ENCODE results near the gene THADA.
"Not testable (repeated sequence)": the region's sequence is repeated elsewhere in the genome, so short reads cannot be mapped to it uniquely, and the experiment has no call there.

THADA gene

GRCh38 chr2:43317680-43318079 lies 278.2 kb downstream of the THADA start:
- DNase-seq = no peak

- no peak for DNase-seq
These were observed 278.6 kb downstream of the THADA start for GRCh38 chr2:43317194-43317593.

GRCh38 chr2:43315482-43315881 lies 280.4 kb downstream of the THADA start:
- DNase-seq = no peak

- DNase-seq = no peak
These were observed 281.4 kb downstream of the THADA start for GRCh38 chr2:43314299-43314927.

- no peak for DNase-seq
These were observed 282.2 kb downstream of the THADA start for GRCh38 chr2:43313642-43314017.

GRCh38 chr2:43312755-43313641 lies 282.8 kb downstream of the THADA start:
- DNase-seq = peak; percentile 13 to 31

- DNase-seq = no peak
These were observed 284.6 kb downstream of the THADA start for GRCh38 chr2:43311276-43311675.

GRCh38 chr2:43309935-43310334 lies 285.9 kb downstream of the THADA start:
- no peak for DNase-seq

GRCh38 chr2:43307973-43308372 lies 287.9 kb downstream of the THADA start:
- DNase-seq = no peak

- no peak for DNase-seq
These were observed 288.8 kb downstream of the THADA start for GRCh38 chr2:43307046-43307445.

- no peak for DNase-seq
These were observed 289.6 kb downstream of the THADA start for GRCh38 chr2:43306197-43306596.

GRCh38 chr2:43305517-43305916 lies 290.3 kb downstream of the THADA start:
- DNase-seq = peak; percentile 94 to 96

- peak; percentile 20 to 79 for DNase-seq
These were observed 290.8 kb downstream of the THADA start for GRCh38 chr2:43305012-43305411.

- no peak for DNase-seq
These were observed 291.9 kb downstream of the THADA start for GRCh38 chr2:43303889-43304288.

- DNase-seq = peak; percentile 69 to 76
These were observed 292.8 kb downstream of the THADA start for GRCh38 chr2:43302961-43303494.

GRCh38 chr2:43302182-43302960 lies 293.5 kb downstream of the THADA start:
- DNase-seq = no peak

- DNase-seq = no peak
These were observed 294.9 kb downstream of the THADA start for GRCh38 chr2:43300781-43301583.

- no peak for DNase-seq
These were observed 295.6 kb downstream of the THADA start for GRCh38 chr2:43300222-43300621.

- no peak for DNase-seq
These were observed 297.3 kb downstream of the THADA start for GRCh38 chr2:43298500-43298899.

GRCh38 chr2:43297740-43298139 lies 298.1 kb downstream of the THADA start:
- DNase-seq = not testable (repeated sequence)

GRCh38 chr2:43294973-43295603 lies 300.8 kb downstream of the THADA start:
- DNase-seq = no peak

Measured in inflammatory macrophage (primary cell).